ENCODE data around the gene LRRK1.

DNA sequence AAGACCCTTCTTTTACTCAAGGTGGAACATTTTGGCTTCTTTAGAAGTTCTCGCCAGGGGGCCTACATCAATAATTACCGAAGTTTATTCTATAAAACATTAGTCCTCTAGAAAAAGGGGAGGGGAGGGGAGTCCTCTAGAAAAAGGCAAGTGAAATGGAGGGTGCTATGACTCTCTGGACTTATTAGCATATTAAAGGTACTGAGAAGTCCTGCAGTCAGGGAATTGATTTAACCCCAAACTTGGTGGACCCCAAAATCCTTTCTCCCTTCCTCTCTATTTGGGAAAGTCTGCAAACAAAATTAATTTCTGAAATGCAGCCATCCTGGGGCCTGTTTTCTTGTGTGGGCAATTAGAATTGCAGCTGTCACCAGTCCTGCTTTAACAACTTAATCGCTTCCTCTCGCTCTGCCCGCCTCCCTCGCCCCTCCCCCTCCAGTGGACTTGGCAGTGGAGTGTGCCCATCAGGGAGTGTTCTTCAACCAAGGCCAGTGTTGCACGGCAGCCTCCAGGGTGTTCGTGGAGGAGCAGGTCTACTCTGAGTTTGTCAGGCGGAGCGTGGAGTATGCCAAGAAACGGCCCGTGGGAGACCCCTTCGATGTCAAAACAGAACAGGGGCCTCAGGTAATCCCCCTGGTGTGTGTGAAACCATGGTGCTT is 18.9 kb upstream of the LRRK1 start:
- TF ChIP-seq, protein P1, sequence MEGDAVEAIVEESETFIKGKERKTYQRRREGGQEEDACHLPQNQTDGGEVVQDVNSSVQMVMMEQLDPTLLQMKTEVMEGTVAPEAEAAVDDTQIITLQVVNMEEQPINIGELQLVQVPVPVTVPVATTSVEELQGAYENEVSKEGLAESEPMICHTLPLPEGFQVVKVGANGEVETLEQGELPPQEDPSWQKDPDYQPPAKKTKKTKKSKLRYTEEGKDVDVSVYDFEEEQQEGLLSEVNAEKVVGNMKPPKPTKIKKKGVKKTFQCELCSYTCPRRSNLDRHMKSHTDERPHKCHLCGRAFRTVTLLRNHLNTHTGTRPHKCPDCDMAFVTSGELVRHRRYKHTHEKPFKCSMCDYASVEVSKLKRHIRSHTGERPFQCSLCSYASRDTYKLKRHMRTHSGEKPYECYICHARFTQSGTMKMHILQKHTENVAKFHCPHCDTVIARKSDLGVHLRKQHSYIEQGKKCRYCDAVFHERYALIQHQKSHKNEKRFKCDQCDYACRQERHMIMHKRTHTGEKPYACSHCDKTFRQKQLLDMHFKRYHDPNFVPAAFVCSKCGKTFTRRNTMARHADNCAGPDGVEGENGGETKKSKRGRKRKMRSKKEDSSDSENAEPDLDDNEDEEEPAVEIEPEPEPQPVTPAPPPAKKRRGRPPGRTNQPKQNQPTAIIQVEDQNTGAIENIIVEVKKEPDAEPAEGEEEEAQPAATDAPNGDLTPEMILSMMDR (conservative IDR thresholded peaks at IDR 0.05; ENCODE audit: low read depth, low read length) = no peak
- no peak for TF ChIP-seq CEBPB (IDR thresholded peaks at IDR 0.05; ENCODE audit: low read depth, low read length)
- TF ChIP-seq MAFK (IDR thresholded peaks at IDR 0.05; ENCODE audit: low read depth, low read length) = no peak
- TF ChIP-seq, protein P2, sequence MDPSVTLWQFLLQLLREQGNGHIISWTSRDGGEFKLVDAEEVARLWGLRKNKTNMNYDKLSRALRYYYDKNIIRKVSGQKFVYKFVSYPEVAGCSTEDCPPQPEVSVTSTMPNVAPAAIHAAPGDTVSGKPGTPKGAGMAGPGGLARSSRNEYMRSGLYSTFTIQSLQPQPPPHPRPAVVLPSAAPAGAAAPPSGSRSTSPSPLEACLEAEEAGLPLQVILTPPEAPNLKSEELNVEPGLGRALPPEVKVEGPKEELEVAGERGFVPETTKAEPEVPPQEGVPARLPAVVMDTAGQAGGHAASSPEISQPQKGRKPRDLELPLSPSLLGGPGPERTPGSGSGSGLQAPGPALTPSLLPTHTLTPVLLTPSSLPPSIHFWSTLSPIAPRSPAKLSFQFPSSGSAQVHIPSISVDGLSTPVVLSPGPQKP (IDR thresholded peaks at IDR 0.05; ENCODE audit: borderline replicate concordance, low read depth, low read length) = no peak
- TF ChIP-seq POLR2A (IDR thresholded peaks at IDR 0.05; ENCODE audit: low read depth, low read length) = no peak
- TF ChIP-seq RAD21 (IDR thresholded peaks at IDR 0.05; ENCODE audit: low read length) = no peak
- no peak for TF ChIP-seq MXI1 (IDR thresholded peaks at IDR 0.05; ENCODE audit: borderline replicate concordance, low read depth, low read length)
- TF ChIP-seq, protein P3, sequence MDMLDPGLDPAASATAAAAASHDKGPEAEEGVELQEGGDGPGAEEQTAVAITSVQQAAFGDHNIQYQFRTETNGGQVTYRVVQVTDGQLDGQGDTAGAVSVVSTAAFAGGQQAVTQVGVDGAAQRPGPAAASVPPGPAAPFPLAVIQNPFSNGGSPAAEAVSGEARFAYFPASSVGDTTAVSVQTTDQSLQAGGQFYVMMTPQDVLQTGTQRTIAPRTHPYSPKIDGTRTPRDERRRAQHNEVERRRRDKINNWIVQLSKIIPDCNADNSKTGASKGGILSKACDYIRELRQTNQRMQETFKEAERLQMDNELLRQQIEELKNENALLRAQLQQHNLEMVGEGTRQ (IDR thresholded peaks at IDR 0.05; ENCODE audit: low read depth, low read length) = no peak
- no peak for TF ChIP-seq FOS (IDR thresholded peaks at IDR 0.05; ENCODE audit: low read depth, low read length)
- no peak for TF ChIP-seq RFX5 (IDR thresholded peaks at IDR 0.05; ENCODE audit: low read depth, low read length)
